HEK293T (cell line): ENCODE data around the gene POLQ.

ENCODE experiments used
- CTCF ChIA-PET: fragments of 350-600 bp; formaldehyde crosslinking; extraction: SDS; loops from one replicate; lab custom pipeline; 2021; ENCODE audit warnings: antibody characterized with exemption, inconsistent platforms; lab: Yijun Ruan, JAX
- POLR2A ChIA-PET: fragments of 350-600 bp; formaldehyde crosslinking; extraction: SDS; loops from one replicate; lab custom pipeline; 2020; ENCODE audit warnings: antibody characterized with exemption, inconsistent platforms; lab: Yijun Ruan, JAX
- DNase-seq: peaks from one replicate; pipeline ENCODE4 v3.0.0; 2012; ENCODE audit warnings: mixed read lengths; ENCODE audit errors: extremely low spot score
- ARNT ChIP-seq: fragments of 450-650 bp; IDR thresholded peaks from 2 replicates; pipeline ENCODE4 v1.6.1; 2017; ENCODE audit warnings: mild to moderate bottlenecking
- BHLHE40 ChIP-seq: fragments of 450-650 bp; IDR thresholded peaks from 2 replicates; pipeline ENCODE4 v1.6.1; 2016; ENCODE audit warnings: mild to moderate bottlenecking, moderate library complexity, borderline replicate concordance
- CTBP1 ChIP-seq: fragments of 450-650 bp; IDR thresholded peaks from 2 replicates; pipeline ENCODE4 v1.6.1; 2016; ENCODE audit warnings: borderline replicate concordance
- ELF4 ChIP-seq: fragments of 450-650 bp; IDR thresholded peaks from 2 replicates; pipeline ENCODE4 v1.6.1; 2017; ENCODE audit warnings: antibody characterized with exemption
- FOXA1 ChIP-seq: fragments of 450-650 bp; IDR thresholded peaks from 2 replicates; pipeline ENCODE4 v1.6.1; 2016; ENCODE audit warnings: mild to moderate bottlenecking
- FOXK2 ChIP-seq: fragments of 450-650 bp; IDR thresholded peaks from 2 replicates; pipeline ENCODE4 v1.6.1; 2016; ENCODE audit warnings: mild to moderate bottlenecking
- FOXM1 ChIP-seq: fragments of 450-650 bp; IDR thresholded peaks from 2 replicates; pipeline ENCODE4 v1.6.1; 2017; ENCODE audit warnings: mild to moderate bottlenecking, borderline replicate concordance
- HDGF ChIP-seq: fragments of 450-650 bp; IDR thresholded peaks from 2 replicates; pipeline ENCODE4 v1.6.1; 2017; ENCODE audit warnings: antibody characterized with exemption, borderline replicate concordance
- L3MBTL2 ChIP-seq: fragments of 450-650 bp; conservative IDR thresholded peaks from 2 replicates; pipeline ENCODE4 v1.6.1; 2016; ENCODE audit warnings: mild to moderate bottlenecking
- LEF1 ChIP-seq: fragments of 450-650 bp; IDR thresholded peaks from 2 replicates; pipeline ENCODE4 v1.6.1; 2017; ENCODE audit warnings: mild to moderate bottlenecking, borderline replicate concordance
- NFRKB ChIP-seq: fragments of 450-650 bp; IDR thresholded peaks from 2 replicates; pipeline ENCODE4 v1.6.1; 2016; ENCODE audit warnings: mild to moderate bottlenecking, moderate library complexity
- SP1 ChIP-seq: fragments of 450-650 bp; IDR thresholded peaks from 2 replicates; pipeline ENCODE4 v1.6.1; 2017
- SUZ12 ChIP-seq: fragments of 450-650 bp; IDR thresholded peaks from 2 replicates; pipeline ENCODE4 v1.6.1; 2016; ENCODE audit warnings: mild to moderate bottlenecking
- TARDBP ChIP-seq: fragments of 450-650 bp; IDR thresholded peaks from 2 replicates; pipeline ENCODE4 v1.6.1; 2016
- ZNF384 ChIP-seq: fragments of 450-650 bp; IDR thresholded peaks from 2 replicates; pipeline ENCODE4 v1.6.1; 2016
- TF ChIP-seq, protein P1 (sequence below): fragments of 450-650 bp; IDR thresholded peaks from 2 replicates; pipeline ENCODE4 v1.6.1; 2016

POLQ gene

DNA sequence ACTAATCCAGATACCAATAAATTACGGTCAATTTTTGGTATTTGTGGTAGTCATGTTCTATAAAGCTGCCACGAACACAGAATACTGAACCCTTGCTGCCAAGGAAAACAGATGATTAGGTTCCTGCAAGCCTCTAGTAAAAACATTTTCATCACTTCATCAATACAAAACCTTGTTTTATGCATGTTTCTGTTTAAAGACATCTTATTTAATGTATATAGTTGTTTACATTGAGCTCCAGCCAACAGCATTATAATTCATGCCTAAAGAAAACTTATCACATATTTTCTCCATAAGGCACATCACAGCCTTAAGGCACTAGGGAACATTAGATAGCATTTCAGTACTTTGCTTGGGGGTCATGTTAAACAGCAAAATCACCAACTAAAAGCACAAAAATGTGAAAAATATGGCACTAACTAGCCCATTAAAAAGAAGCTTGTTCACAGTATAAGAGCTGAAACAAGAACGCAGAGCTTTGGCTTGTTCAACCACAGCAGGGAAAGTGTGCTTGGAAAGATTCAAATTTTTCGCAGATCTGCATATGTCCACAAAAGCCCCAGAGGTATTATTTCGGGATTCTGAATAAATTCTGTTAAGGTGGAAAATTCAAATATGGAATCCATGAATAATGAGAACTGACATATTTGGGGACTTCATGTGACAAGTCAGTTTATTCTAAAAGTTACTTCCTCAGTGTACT is 27.7 kb downstream of the POLQ start:
- POLR2A ChIA-PET: no interaction called here
- no peak for DNase-seq
- CTCF ChIA-PET: no interaction called here
- TF ChIP-seq, protein P1, sequence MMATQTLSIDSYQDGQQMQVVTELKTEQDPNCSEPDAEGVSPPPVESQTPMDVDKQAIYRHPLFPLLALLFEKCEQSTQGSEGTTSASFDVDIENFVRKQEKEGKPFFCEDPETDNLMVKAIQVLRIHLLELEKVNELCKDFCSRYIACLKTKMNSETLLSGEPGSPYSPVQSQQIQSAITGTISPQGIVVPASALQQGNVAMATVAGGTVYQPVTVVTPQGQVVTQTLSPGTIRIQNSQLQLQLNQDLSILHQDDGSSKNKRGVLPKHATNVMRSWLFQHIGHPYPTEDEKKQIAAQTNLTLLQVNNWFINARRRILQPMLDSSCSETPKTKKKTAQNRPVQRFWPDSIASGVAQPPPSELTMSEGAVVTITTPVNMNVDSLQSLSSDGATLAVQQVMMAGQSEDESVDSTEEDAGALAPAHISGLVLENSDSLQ: no peak
- TF ChIP-seq FOXA1 (no peak), ELF4 (no peak), ZNF384 (no peak), TARDBP (no peak), FOXM1 (no peak), ARNT (no peak), SP1 (no peak), BHLHE40 (no peak), FOXK2 (no peak), SUZ12 (no peak)

DNA sequence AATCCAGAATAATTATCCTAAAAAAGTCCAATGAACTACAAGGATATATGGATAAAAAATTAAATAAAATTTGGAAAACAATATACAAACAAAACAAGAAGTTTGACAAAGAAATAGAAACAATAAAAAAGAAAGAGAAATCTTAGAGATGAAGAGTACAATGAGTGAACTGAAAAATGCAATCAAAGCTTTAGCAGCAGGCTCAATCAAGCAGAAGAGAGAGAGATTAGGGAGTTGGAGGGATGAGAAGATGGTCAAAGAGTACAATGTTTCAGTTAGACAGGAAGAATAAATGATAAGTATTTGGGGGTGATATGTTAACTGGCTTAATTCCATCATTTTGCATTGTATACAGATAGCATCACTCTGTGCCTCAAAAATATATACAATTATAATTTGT is 29.9 kb downstream of the POLQ start:
- ChIA-PET CTCF (no interaction called here), POLR2A (no interaction called here)
- no peak for DNase-seq

DNA sequence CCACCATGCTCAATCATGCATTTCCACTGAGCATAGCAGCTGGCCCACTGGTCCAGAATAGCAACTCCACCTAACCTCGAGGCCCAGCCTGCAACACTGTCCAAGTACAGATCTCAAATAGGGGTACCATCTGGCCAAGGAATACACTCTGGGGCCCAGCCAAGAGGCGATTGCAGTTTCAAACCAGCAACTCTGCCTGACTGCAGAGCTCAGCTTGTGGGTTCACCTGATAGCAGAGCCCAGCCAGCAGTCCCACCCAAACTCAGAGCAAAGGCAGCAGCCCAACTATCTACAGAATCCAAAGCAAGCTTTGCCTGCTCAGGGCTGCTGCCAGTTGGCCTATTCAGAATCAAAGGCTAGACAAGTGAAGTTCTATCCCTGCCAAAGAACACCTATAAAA is 30.5 kb downstream of the POLQ start:
- no peak for DNase-seq
- POLR2A ChIA-PET: no interaction called here
- CTCF ChIA-PET: no interaction called here
- TF ChIP-seq FOXK2: no peak
- no peak for TF ChIP-seq ARNT
- no peak for TF ChIP-seq SP1
- TF ChIP-seq LEF1: no peak
- TF ChIP-seq ELF4: no peak
- no peak for TF ChIP-seq HDGF
- no peak for TF ChIP-seq L3MBTL2
- TF ChIP-seq FOXM1: no peak
- no peak for TF ChIP-seq ZNF384
- no peak for TF ChIP-seq TARDBP
- TF ChIP-seq CTBP1: no peak
- no peak for TF ChIP-seq BHLHE40
- TF ChIP-seq SUZ12: no peak
- no peak for TF ChIP-seq NFRKB
- no peak for TF ChIP-seq FOXA1
- TF ChIP-seq, protein P1: no peak

More for the DNA sequence above, 29.9 kb downstream of the POLQ start:
- TF ChIP-seq SP1 (no peak), FOXK2 (no peak), LEF1 (no peak)
- TF ChIP-seq, protein P1: no peak

DNA sequence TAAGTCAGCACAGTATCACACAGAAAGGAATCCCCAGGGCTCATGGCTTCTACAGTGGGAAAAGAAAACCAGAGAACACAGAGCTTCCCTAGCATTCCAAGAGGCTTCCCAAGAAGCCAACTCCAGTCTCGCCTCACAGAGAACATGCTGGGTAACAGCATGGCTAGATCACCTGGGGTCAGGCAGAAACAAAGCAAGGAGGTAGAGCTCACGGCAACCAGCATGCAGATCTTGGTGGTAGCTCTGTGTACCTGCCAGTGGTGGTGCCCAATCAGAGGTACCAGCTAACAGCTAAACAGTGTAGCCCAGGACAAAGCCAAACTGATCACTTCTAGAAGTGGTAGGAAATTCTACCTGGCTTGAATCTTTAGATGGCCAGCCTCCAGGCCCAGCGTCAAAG is 31.3 kb downstream of the POLQ start:
- POLR2A ChIA-PET: no interaction called here
- TF ChIP-seq NFRKB: no peak
- no peak for TF ChIP-seq SUZ12
- TF ChIP-seq BHLHE40: no peak
- no peak for TF ChIP-seq ZNF384
- TF ChIP-seq TARDBP: no peak
- no peak for TF ChIP-seq FOXK2
- no peak for DNase-seq
- CTCF ChIA-PET: no interaction called here

DNA sequence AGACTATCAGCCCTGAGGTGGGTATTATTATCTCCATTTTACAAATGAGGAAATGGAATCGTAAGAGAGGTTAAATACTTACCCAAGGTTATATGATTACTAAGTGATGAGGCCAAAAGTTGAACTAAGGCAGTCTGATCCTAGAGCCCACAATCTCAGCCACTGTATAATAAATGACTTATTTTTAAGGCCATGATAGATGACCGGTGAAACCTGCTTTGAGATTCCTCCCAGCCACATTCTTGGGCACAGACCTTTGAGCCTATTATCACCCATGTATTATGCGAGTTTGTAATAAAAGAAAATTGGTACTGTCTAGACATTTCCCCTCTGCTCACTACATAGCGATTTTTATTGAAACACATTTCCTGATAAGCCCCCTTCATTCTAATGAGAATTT is 37.4 kb downstream of the POLQ start:
- CTCF ChIA-PET: no interaction called here
- no peak for DNase-seq
- POLR2A ChIA-PET: no interaction called here
- TF ChIP-seq ELF4 (no peak), HDGF (no peak), CTBP1 (no peak), FOXA1 (no peak)

DNA sequence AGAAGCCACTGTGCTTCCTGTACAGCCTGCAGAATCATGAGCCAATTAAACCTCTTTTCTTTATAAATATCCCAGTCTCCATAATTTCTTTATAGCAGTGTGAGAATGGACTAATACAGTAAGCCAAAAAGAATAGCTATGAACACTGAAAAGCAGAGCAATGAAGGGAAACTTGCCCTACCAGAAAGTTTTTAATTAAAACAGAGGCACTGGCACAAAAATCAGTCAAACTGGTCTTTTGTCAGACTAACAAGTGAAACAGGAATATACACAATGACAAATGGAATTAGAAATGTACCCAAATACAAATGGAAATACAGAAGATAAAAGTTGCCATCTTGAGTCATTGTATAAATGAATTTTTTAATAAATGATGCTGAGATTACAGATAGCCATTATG is 40.5 kb downstream of the POLQ start:
- CTCF ChIA-PET: no interaction called here
- DNase-seq: no peak
- no peak for TF ChIP-seq NFRKB
- no peak for TF ChIP-seq ARNT
- TF ChIP-seq HDGF: no peak
- no peak for TF ChIP-seq ELF4
- TF ChIP-seq BHLHE40: no peak
- TF ChIP-seq ZNF384: no peak
- TF ChIP-seq, protein P1: no peak
- no peak for TF ChIP-seq CTBP1
- TF ChIP-seq FOXA1: no peak
- no peak for TF ChIP-seq FOXM1
- no peak for TF ChIP-seq SP1
- no peak for TF ChIP-seq FOXK2
- TF ChIP-seq SUZ12: no peak
- POLR2A ChIA-PET: no interaction called here

DNA sequence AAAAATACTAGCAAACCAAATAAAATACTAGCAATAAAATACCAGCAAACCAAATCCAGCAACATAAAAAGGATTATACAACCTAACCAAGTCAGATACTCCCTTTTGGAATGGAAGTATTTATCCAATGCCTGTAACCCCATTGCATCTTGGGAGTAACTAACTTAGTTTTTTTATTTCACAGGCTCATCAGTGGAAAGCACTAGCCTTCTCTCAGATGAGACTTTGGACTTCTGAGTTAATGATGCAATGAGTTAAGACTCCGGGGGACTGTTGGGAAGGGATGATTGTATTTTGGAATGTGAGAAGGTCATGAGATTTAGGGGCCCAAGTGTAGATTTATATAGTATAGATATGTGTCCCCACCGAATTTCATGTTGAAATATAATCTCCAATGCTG is 41.2 kb downstream of the POLQ start:
- ChIA-PET POLR2A (no interaction called here), CTCF (no interaction called here)
- DNase-seq: no peak
- no peak for TF ChIP-seq L3MBTL2
- no peak for TF ChIP-seq CTBP1
- no peak for TF ChIP-seq SUZ12
- TF ChIP-seq, protein P1: no peak
- TF ChIP-seq TARDBP: no peak
- no peak for TF ChIP-seq LEF1
- TF ChIP-seq FOXA1: no peak
- no peak for TF ChIP-seq BHLHE40
- no peak for TF ChIP-seq ZNF384
- no peak for TF ChIP-seq FOXM1
- no peak for TF ChIP-seq NFRKB
- TF ChIP-seq ELF4: no peak
- no peak for TF ChIP-seq HDGF
- no peak for TF ChIP-seq FOXK2
- no peak for TF ChIP-seq SP1
- TF ChIP-seq ARNT: no peak
